Measurements from ENCODE around the gene NHLRC1. TPM values are rescaled to one million over a fixed set of nuclear protein-coding genes. Genes with fewer than 3 reads are reported as not detected.
"Not testable (repeated sequence)": the region's sequence is repeated elsewhere in the genome, so short reads cannot be mapped to it uniquely, and the experiment has no call there.

NHLRC1 gene
- 0.18 and 0.39 TPM in 2 replicates for total RNA-seq

DNA sequence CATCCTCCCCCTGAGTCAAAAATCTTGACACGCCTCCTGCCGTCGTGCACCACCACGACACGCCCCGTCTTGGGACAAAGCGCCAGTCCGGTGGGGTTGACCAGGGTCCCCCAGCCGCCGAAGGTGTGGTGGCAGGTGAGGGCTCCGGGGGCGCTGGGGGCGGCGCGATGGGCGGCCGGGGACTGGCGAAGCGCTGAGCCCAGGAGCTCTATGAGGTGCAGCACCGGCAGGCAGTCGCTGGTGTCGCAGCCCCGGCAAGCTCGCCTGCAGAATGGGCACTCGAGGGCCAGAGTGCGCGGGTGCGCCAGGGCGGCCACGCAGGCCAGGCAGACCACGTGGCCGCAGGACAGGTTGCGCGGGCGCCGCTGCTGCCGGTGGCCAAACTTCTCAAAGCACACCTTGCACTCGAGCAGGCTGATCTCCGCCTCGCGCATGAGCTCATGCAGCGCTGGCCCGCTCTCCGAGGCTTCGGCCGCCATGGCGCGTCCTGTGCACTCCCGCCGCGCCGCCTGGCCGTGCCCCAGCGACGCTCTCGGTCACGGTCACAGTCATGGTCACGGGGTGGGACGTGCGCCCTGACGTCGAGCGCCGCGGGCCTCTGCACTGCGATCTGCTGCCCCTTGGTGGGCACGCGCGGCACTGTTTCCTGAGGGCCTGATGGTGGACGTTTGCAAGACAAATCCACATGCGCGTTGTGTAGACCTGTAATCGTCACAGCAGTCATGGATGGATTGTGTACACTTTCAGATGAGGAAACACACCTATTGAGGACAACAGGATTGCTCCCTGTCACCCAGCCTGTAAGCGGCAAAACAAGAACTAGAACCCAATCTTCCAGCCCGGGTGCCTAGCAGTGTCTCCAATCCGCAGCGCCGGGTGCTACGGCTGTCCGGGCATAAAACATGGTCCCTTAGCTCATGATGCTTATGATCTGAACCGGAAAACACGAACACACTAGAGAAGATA lies at the start of gene NHLRC1:
TSS of gene NHLRC1 (minus strand) at position 550 of the 966 bp plus-strand sequence. CDS start at position 479, 71 bp downstream.
- intact Hi-C loops (cut with micrococcal nuclease): loop anchor here (2.0 to 5.0 kb wide), 2 partner anchors 32 to 965 kb away; partner anchors contain the start of genes KDM1B and TPMT

DNA sequence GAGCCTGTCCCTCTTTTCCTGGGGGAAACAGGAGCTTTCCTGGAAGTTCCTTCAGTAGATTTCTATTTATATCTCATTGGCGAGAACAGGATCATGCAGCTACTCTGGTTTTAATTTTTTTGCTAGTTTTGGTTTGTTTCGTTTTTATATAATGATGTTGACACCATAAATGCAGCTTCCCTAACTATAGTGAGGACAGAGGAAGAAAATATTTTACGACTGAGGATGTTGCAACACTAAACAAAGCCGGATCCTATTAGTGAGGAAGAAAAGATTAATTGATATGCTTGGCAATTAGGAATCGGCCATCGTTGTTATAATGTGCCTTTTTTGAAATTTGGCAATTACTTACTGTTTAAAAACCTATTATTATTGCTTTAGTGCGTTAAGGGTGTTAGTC lies 49.4 kb upstream of the NHLRC1 start:
- intact Hi-C loops (cut with micrococcal nuclease): no loop called here

DNA sequence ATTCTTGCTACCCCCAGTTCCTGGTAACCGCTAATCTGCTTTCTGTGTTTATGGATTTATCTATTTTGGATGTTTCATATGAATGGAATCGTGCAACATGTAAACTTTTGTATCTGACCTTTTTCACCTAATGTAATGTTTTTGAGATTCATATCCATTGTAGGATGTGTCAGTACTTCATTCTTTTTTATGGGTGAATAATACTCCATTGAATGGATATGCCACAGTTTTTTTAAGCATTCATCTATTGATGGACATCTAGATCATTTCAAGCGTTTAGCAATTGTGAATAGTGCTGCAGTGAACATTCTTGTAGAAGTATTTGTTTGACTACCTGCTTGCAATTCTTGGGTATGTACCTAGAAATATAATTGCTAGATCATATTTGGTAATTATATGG lies 45.8 kb upstream of the NHLRC1 start:
- intact Hi-C loops (cut with micrococcal nuclease): no loop called here

DNA sequence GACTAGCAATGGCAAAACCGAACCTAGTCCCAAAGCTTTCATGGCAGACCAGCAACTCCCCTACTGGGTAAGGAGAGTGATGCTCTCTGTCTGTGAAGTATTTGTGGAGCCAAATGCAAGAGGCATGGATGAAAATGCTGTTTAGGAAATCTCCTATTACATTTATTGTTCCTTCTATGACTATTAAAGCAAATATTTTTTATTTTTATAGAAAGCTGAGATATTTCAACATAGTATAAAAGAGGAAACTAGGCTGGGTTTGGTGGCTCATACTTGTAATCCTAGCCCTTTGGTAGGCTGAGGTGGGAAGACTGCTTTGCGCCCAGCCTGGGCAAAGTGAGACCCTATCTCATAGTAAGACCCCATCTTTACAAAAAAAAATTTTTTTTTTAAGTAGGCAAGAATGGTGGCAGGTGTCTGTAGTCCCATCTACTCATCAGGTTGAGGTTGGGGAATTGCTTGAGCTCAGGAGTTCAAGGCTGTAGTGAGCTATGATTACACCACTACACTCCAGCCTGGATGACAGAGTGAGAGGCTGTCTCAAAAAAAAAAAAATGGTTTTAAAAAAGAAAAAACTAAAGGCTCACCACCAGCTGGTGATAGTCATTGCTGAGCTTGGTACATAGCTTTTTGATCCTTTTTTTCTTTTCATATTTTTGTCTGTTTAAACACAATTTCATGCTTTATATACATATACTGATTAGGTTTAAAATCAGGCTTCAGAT lies 44.0 kb upstream of the NHLRC1 start:
- intact Hi-C loops (cut with micrococcal nuclease): no loop called here

DNA sequence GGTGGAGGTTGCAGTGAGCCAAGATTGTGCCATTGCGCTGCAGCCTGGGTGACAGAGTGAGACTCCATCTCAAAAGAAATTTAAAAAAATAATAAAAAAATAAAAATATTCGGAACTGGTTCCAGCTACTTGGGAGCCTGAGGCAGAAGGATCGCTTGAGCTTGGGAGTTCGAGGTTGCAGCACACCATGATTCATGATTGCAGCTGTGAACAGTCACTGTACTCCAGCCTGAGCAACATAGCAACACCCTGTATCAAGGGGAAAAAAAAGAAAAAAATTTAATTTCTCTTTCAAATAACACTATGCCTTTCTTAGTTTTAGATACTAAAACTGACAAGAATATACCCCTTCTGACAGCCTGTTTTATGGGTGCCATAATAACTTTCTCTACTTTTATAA lies 43.3 kb upstream of the NHLRC1 start:
- intact Hi-C loops (cut with micrococcal nuclease): no loop called here

DNA sequence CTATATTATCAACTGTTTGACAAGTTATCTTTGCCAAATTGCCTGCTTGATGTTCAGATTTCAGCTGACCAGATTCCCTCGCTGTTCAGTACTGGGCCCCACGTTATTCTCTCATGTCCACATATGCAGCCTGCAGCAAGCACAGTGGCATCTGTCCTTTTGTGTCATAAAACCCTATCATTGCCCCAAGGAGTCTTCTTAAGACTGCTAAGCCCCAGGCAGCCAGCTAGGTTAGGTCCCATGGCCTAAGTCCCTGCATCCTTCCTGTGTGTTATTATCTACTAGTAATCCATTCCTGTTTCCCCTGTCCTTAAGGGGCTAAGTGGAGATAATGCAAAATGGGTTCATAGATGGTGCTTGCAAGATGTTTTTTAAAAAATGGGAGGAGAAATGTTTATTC lies 39.9 kb upstream of the NHLRC1 start:
- intact Hi-C loops (cut with micrococcal nuclease): no loop called here

DNA sequence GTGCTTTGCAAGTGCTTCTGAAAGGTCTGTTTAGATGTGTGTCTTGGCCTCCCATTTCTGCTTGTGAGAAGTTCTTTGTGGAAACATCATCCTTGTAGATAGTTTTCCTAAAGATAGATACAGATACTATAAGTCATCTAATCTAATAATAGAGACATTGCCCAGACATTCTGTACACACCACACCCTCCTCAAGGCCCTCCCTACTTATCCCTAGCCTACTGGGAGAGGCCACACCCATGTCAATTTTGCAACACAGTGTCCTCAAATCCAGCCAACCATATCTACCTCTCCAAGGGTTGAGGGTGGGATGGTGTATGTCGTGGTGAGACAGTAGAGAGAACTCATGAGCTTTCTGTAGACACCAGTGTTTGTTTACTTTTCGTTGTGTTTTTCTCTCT lies 39.0 kb upstream of the NHLRC1 start:
- intact Hi-C loops (cut with micrococcal nuclease): no loop called here

DNA sequence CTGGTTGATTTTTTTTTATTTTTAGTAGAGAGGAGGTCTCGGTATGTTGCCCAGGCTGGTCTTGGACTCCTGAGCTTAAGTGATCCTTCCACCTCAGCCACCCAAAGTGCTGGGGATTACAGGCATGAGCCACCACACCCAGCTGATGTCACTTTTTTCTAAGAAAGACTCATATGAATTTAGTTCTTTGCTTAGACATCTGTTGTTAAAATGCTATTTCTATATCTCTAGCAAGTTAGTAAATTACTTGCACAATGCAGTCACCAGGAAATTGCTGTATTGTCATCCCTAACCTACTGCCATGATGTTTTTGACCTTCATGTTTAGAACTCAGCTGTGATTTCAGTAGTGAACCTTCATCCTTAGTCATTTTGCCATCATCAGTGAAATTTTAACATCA lies 38.4 kb upstream of the NHLRC1 start:
- intact Hi-C loops (cut with micrococcal nuclease): no loop called here

DNA sequence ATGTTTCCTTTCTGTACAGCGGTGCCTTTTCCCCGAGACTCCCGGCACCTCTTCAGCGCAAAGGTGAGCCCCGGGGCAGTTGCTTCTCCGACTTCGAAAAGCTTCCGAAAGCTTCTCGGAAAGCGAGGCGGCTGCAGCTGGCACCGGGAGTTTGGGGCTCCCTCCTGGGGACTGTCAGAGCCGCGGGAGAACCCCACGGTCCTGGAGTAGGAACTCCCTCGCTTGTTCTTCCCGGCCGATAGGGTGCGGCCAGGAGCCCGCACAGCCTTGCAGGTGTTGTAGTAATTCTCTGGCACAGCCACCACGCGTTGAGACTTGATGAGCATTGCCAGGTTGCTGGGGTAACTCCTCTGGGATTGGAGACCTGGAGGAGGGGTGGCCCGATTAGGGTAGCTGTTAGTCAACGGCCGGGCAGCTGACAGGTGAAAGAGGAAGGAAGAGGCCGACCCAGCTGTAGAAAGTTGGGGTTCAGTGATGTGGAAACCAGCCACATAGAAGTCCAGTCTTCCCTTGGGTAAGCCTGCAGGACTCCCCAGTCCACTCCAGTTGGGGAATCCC lies 33.5 kb upstream of the NHLRC1 start:
- intact Hi-C loops (cut with micrococcal nuclease): loop anchor here (1.0 to 5.0 kb wide), 7 partner anchors 33 to 556 kb away; partner anchors contain the start of genes DEK, FAM8A1, KIF13A and NHLRC1

DNA sequence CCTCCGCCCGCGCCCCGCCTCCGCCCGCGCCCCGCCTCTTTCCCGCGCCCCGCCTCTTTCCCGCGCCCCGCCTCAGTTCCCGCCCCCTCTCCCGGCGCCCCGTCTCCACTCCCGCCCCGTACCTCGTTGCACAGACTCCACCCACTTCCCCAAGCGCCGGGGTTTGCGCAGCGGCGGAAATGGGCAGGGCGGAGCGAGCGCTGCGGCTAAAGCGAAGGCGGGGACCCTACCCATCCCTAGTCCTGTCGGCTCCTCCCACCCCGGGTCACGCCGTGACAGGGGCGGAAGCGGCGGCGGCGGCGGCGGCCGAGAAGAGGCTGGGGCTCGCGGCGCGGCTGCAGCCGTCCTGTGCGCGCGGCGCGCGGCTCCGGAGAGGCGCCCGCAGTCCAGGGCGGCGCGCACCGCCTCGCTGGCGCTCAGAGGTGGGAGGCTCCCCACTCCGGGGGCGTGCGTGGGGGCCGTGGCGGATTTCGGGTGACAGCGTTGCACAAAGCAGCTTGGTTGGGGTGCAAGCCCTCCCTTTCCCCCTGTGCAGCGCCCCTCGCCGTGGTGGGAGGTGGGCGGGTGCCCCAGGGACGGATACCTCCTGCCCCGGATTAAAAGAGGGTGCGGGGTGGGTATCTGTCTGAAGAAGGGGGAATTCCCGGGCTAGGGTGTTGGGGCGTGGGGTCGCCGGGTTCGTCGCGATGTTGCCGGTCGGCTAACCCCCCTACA lies 32.8 kb upstream of the NHLRC1 start, which contains the start of gene KDM1B:
TSS of gene KDM1B (plus strand) at position 273 of the 714 bp plus-strand sequence. CDS start 4,474 bp downstream, outside the sequence.
- intact Hi-C loops (cut with micrococcal nuclease): loop anchor here (1.0 to 5.0 kb wide), 7 partner anchors 33 to 555 kb away; partner anchors contain the start of genes DEK, FAM8A1, KIF13A and NHLRC1

DNA sequence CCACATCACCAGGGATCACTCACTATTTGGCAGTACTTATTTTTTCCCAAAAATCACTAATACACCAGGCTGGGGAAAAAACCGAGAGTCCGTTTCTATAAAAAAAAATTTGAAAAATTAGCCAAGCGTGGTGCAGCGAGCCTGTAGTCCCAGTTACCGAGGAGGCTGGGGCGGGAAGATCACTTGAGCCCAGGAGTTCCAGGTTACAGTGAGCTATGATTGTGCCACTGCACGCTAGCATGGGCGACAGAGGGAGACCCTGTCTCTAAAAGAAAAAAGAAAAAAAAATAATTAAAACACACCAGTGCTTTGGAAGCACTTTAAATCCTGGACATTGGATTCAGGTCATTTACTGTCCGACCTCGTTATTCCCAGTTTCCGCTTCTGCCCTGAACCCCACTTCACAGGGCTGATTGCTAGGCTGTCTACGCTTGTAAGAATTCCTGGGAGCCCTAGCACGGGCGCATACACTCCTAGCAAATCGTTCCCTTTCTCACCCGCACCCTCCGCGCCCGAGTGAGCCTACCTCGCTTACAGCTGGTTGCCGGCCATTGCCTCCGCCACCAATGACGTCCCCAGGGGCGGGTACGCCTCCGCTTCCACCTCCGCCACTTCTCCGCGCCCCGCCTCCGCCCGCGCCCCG lies 32.2 kb upstream of the NHLRC1 start, which contains the start of gene TPMT:
TSS of gene TPMT (minus strand) at position 571 of the 643 bp plus-strand sequence. CDS start 5,950 bp downstream, outside the sequence.
- intact Hi-C loops (cut with micrococcal nuclease): loop anchor here (1.0 to 5.0 kb wide), 7 partner anchors 32 to 554 kb away; partner anchors contain the start of genes DEK, FAM8A1, KIF13A and NHLRC1

DNA sequence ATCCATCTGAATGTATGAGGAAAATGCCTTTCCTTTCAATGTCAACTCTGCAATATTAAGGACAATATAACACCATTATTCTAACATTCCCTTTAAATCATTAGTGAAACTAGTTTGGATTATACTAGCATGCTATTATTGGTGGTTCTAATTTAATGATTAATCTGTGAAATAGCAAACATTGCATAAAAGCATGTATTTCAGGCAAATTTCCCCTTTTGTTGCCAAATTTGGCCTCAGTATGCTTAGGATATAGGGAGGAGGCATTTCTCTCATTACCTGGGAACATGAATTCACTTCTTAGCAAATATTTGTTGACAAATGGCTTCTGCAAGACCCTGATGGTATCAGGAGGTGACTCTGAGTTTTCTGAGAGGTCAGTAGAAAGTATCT lies 30.8 kb upstream of the NHLRC1 start:
- intact Hi-C loops (cut with micrococcal nuclease): no loop called here

DNA sequence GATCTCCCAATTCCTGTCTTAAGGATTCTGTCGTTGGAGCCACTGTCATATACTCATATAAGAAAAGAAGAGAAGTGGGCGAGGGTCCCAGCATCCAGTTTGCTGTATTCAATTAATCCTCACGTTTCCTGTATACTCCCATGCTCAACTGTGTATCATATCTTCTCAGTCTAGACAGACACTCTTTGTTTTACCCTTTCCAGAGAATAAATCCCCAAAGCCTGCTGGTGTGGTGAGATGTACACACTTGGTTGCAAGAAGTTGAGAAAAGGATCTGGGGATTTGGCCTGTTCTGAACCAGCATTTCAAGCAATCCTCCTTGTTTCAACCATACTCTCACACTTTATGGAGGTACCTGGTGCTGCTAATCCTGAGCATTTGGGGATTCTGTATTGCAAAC lies 29.3 kb upstream of the NHLRC1 start:
- intact Hi-C loops (cut with micrococcal nuclease): no loop called here

DNA sequence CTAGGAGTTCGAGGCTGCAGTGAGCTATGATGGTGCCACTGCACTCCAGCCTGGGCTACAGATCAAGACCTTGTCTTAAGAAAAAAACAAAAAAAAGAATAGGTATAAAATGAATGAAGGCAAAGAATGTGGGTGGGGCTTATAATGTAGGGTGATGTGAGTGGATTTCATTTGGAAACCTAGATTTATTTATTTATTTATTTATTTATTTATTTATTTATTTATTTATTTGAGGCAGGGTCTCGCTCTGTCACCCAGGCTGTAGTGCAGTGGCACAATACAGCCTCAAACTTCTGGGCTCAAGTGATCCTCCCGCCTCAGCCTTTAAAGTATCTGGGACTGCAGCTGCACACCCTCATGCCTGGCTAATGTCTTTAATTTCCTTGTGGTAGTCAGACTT lies 28.9 kb upstream of the NHLRC1 start:
- intact Hi-C loops (cut with micrococcal nuclease): not testable (repeated sequence)

DNA sequence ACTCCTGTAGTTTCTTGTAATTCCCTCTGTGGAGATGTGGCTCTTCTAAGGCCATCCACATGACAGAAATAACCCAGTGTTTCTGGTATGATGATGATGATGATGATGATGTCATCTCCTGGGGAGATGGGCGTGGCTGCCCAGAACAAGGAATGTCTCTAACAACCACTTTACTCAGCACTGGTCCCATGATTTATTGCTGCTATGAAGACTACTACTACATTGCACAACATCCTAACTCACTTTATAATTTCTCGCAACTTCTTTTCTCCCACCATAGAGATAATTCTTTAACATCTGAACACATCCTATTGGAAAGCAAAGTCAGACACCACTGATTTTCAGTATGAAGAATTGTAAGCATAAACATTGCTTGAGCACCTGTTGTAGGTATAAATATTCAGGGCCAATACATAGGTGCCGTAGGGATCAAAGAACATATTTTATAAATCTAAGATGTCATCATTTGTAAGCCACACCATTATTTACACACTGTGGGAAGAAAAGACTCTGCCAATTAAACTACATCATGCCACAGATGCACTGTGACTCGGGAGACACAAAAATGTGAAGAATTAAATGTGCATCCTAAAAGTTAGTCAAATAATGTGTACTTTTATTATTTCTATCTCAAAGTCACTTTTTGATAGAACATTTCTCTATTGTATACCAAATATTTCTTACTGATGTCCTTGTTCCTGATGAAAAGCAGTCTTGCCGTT lies 26.0 kb upstream of the NHLRC1 start:
- intact Hi-C loops (cut with micrococcal nuclease): no loop called here

DNA sequence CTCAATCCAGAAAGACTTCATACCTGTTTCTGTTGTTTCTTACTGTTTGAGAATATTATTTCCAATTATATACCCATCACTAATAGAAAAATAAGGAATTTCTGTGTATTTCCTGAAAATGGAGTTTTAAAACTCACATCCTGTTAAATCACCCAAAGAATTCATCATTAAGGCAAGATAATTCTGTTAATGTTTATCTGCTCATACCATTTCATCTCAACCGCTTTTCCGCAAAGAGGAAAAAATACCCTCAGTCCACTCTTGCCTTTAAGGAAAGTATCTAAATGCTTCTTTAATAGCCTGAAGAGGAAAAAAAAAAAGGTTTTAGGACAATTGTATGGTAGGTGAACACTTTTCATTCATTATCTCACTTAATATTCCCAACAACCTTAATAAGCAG lies 25.1 kb upstream of the NHLRC1 start:
- intact Hi-C loops (cut with micrococcal nuclease): no loop called here

DNA sequence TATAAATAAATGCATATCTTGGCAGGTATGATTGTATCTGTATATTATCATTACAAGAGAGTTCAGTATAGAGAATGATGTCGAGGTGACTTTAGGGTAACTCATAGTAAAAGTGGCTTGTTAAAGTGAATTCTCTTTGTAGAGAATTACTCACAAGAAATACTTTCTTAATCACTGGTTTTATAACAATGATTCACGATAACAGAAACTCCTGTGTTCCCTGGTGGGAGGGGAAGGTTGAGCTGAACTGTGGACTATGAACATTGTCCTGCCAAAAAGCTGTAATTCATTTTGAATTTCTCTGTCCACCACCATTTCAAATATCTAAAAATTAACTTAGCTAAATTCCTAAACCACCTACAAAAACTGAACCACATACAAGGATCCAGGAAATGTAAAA lies 24.7 kb upstream of the NHLRC1 start:
- intact Hi-C loops (cut with micrococcal nuclease): no loop called here

DNA sequence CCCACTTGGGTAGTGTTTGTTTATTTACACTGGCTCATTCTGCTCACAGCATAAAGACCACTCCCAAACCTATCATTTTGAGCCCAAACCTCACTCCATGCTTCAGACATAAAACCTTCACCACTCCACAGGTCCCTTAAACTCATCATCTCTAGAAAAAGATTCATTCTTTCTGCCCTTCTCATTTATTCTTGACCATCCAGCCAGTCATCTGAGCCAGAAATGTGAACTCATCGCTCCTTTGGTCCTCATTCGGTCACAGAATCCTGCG lies 20.0 kb upstream of the NHLRC1 start:
- intact Hi-C loops (cut with micrococcal nuclease): no loop called here

DNA sequence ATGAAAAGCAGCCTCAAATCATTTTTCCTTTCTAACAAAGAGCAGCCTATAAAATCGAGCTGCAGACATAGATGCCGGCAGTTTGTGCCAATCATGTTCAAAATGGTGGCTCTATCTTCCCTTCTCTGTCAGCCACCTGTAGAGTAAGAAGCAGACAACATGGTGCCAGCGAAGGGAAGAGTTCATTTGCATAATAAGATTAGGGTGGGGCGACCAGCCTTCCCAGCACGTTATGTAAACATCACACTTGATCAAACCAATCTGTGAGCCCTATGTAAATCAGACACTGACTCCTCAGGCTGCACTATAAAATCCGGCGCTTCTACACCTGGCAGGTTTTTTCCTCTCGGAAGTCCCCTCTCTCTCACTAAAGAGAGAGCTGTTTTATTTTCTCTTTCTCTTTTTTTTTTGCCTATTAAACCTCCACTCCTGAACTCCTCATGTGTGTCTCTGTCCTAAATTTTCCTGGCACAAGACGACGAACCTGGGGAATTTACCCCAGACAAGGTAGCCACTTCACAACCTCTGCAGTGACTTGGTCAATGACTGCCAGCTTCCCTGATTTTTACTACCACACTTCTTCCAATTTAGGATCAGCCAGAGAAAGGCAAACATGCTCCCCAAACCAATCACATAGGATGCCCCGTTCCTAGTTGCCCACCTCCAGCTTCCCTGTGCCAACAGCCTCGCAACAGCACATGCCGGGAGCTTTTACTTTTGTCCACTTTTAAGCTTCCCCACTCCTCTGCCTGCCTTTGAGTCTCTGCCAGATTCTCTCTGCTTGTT lies 19.5 kb upstream of the NHLRC1 start:
- intact Hi-C loops (cut with micrococcal nuclease): no loop called here

All from T-helper 2 cell treated with Interferon-gamma antibody and Interleukin-4, amounts not matched to agents 100 ng/mL and 5 ng/mL, for 36 hours (primary cell).